ENCODE results near the gene MYH16.

The MYH16 gene

DNA sequence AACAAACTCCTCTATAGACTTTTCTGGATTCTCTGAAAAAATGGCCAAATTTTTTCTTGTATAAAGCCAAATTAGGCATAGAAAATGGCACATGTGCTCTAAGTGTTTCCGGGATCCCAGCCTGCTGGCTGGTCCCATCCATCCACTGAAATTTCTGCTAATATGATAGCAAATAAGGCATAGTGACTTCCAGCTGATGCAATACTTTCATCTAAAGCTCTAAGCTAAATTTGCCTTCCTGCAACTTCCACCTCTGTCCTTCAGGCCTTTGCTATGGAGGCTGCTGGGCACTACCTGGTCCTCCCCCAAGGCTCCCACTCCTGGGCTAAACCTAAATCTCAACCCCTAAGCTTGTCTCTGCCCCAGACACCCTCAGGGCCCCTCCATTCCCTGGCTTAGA is 20.5 kb downstream of the MYH16 start:
- DNase-seq (ENCODE audit: low spot score), result no peak
- TF ChIP-seq, protein P1, sequence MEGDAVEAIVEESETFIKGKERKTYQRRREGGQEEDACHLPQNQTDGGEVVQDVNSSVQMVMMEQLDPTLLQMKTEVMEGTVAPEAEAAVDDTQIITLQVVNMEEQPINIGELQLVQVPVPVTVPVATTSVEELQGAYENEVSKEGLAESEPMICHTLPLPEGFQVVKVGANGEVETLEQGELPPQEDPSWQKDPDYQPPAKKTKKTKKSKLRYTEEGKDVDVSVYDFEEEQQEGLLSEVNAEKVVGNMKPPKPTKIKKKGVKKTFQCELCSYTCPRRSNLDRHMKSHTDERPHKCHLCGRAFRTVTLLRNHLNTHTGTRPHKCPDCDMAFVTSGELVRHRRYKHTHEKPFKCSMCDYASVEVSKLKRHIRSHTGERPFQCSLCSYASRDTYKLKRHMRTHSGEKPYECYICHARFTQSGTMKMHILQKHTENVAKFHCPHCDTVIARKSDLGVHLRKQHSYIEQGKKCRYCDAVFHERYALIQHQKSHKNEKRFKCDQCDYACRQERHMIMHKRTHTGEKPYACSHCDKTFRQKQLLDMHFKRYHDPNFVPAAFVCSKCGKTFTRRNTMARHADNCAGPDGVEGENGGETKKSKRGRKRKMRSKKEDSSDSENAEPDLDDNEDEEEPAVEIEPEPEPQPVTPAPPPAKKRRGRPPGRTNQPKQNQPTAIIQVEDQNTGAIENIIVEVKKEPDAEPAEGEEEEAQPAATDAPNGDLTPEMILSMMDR (IDR thresholded peaks at IDR 0.05; ENCODE audit: extremely low read depth, missing control alignments), result no peak

DNA sequence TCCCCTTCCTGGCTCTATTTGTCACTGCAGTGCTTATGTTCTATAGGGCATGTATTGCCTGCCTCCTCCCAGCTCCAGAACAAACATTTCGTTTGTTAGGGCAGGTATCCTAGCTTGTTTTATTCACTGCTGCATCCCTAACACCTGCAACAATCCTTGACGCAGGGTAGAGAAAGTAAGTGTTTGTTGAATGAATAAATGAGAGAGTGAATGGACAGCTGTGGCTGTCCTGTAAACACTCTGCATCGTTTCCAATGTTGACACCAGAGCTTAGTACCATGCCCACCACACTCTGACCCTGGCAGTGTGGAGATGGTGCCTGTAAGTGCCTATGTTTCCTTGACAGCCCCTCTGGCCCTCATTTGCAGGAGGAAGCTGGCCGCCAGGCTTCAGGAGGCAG is 21.0 kb downstream of the MYH16 start:
- no peak for DNase-seq (ENCODE audit: low spot score)
- TF ChIP-seq, protein P1 (IDR thresholded peaks at IDR 0.05; ENCODE audit: extremely low read depth, missing control alignments), result no peak

DNA sequence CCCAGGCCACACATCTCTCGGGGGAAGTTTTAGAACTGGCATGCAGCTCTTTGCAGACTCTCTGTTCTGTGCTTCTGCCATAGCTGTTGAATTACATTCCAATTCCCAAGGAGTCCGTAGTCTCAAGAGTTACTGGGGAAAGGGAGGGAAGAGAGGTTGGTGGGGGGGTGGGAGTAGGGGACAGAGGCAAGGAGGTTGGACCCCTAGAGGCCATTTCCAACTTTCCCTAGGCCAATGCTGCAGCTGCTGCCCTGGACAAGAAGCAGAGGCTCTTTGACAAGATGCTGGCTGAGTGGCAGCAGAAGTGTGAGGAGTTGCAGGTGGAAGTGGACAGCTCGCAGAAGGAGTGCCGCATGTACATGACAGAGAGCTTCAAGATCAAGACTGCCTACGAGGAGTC is 23.8 kb downstream of the MYH16 start:
- TF ChIP-seq, protein P1 (IDR thresholded peaks at IDR 0.05; ENCODE audit: extremely low read depth, missing control alignments), result no peak
- DNase-seq (ENCODE audit: low spot score), result no peak

DNA sequence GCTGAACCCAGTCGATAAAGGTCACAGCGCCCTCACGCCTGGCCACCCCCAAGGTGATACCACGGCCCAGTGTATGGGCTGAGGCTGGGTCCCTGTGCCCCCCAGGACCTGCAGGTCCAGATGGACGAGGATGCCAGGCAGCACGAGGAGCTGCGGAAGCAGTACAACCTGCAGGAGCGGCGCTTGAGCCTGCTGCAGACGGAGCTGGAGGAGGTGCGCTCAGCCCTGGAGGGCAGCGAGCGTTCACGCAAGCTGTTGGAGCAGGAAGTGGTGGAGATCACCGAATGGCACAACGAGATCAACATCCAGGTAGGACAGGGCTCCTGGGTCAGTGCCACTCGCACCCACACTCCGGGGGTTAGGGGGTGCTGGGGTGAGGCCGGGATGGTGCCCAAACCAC is 28.9 kb downstream of the MYH16 start:
- no peak for DNase-seq (ENCODE audit: low spot score)
- TF ChIP-seq, protein P1 (IDR thresholded peaks at IDR 0.05; ENCODE audit: extremely low read depth, missing control alignments), result no peak

DNA sequence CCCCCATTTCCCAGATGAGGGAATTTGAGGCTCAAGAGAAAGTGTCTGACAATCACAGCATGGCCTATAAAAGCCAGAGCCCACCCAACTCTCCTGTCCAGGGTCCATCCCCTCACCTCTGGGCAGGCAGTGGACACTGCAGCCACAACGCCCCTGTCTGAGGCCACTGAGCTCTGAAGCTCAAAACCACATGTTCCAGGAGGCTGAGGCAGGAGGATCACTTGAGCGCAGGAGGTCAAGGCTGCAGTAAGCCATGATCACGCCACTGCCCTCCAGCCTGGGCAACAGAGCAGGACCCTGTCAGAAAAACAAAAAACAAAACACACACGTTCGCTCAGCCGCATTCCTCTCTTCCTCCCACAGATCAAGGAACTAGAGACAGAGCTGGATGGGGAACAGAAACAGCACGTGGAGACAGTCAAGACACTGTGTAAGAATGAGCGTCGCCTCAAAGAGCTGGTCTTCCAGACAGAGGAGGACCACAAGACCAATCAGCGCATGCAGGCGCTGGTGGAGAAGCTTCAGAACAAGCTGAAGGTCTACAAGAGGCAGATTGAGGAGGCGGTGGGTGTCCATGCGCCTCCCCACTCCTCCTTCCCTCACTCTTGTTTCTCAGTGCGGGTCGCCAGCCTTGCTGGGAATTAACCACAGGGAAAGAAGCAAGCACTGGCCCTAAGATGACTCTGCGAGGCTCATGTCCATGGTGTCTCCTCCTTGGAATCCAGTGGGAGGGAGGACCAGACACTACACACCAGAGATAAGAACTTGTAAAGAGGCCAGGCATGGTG is 33.0 kb downstream of the MYH16 start:
- DNase-seq (ENCODE audit: low spot score), result no peak
- TF ChIP-seq, protein P1 (IDR thresholded peaks at IDR 0.05; ENCODE audit: extremely low read depth, missing control alignments), result no peak

DNA sequence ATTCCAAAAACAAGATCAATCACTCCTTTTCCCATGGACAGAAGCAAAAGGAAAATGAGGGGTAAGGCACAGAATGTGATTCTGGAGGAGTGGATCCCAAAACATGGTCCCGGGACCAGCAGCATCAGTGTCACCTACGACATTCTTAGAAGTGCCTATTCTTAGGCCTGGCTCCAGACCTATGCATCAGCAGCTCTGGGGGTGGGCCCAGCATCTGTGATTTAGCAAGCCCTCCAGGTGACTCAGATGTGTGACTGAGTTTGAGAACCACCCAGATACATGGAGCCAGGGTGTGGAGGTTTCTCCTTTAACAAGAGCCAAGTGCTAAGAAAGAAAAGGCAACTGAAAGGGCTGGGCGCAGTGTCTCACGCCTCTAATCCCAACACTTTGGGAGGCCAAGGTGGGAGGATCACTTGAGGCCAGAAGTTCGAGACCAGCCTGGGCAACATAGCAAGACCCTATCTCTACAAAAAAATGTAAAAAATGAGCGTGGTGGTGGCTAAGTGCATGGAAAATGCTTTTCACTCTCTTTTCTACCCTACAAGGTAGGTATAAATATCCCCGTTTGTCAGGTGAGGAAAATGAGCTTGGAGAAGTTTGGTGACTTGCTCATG is 35.9 kb downstream of the MYH16 start:
- DNase-seq (ENCODE audit: low spot score), result no peak
- TF ChIP-seq, protein P1 (IDR thresholded peaks at IDR 0.05; ENCODE audit: extremely low read depth, missing control alignments), result no peak

DNA sequence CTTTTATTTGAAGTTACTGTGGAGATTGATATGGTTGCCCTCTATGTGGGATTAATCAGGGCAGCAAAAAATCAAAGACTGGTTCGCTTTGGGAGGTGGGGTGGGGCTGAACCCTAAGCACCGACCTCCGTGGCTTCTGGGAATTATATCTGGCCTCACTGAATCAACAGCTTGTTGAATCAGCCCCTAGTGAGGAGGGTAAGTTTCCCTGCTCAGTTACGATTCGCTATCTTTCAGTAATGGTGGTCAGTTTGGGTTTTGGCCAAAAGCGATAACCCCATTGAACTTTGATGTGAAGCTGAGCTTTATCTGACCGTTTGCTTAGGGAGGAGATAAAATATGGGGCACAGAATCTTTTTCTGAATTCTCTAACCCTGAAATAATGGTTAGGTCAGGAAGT is 36.5 kb downstream of the MYH16 start:
- DNase-seq (ENCODE audit: low spot score), result no peak
- TF ChIP-seq, protein P1 (IDR thresholded peaks at IDR 0.05; ENCODE audit: extremely low read depth, missing control alignments), result no peak
